Muscle of back (tissue), 11 donors: ENCODE results near the gene CLDN4. TPM values are rescaled to one million over a fixed set of nuclear protein-coding genes. Genes with fewer than 3 reads are reported as not detected.

Experiments
- DNase-seq, 3 donors: peaks; one replicate each; pipeline versions ENCODE4 v3.0.0 to v3.0.0-alpha.2; 2013
- polyA plus RNA-seq, 10 donors: library from polyadenylated mRNA; unstranded; fragments of 120-200 nt; gene quantifications; one replicate each; pipeline ENCODE4 v1.2.1, GENCODE V29; 2013; ENCODE audit not compliant: insufficient read length in 10 of 10

The CLDN4 gene
- polyA plus RNA-seq, 10 donors: 0.22 to 7.9 (median 0.54) TPM

DNA sequence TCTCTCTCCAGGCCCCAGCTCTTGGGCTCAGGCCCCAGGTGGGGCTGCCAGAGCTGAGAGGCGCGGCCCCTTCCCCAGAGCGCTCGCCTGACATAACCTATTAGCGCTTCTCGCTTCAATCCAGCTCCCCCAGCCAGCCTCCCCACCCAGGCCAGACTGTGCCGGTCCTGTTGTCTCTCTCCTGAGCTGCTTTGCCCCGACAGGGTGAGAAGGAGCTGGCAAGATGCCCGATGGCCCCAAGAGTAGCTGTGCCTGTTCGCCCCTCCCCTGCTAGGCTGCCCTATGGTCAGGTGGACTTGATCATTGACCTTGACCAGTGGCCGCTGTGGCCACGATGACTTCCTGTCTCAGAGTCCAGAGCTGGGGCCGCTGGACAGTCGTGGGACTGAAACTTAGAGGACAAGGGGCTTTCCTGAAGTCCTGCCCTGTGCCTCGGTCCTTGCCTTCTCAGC, 39.3 kb downstream of the CLDN4 start:
- peak in 1 of 3 donors; percentile 55 for DNase-seq

DNA sequence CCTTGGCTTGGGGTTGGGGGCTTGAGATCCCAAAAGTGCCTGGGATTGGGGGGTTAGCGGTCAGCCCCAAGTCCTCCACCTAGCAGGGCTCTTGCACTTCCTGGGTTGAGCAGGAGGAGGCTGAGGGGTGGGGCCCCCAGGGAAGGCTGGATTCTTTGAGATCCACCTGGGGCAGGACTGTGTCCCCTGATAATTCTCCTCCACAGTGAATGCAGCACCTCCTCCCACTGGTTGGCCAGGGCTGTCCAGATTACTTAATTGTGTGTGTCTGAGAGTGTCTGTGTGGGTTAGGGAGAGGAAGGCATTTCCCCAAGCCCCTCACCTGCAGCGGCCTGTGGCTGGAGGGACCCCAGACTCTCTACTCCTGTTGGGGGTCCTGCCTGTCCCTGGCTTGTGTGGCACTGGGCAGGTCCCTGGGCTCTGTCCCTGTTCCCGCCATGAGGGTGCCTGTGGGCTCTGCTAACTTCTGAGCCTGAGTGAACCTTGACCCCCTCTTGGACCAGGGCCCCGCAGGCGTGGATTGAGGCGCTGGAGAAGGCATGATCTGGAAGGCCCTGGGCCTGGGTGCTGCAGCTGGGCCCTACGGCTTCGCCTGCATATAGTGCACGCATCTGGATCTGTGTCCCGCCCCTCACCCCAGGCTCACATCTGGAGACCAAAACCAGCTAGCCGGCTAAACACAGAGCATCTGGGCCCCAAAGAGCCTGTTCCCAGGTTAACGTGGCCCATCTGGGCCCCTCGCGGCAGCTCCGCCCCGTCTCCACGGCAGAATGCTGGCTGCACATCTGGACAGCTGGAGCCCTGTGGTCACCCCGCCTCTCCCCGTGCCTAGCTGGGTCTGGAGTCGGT, 40.6 kb downstream of the CLDN4 start:
- DNase-seq: peak in 1 of 3 donors; percentile 87

DNA sequence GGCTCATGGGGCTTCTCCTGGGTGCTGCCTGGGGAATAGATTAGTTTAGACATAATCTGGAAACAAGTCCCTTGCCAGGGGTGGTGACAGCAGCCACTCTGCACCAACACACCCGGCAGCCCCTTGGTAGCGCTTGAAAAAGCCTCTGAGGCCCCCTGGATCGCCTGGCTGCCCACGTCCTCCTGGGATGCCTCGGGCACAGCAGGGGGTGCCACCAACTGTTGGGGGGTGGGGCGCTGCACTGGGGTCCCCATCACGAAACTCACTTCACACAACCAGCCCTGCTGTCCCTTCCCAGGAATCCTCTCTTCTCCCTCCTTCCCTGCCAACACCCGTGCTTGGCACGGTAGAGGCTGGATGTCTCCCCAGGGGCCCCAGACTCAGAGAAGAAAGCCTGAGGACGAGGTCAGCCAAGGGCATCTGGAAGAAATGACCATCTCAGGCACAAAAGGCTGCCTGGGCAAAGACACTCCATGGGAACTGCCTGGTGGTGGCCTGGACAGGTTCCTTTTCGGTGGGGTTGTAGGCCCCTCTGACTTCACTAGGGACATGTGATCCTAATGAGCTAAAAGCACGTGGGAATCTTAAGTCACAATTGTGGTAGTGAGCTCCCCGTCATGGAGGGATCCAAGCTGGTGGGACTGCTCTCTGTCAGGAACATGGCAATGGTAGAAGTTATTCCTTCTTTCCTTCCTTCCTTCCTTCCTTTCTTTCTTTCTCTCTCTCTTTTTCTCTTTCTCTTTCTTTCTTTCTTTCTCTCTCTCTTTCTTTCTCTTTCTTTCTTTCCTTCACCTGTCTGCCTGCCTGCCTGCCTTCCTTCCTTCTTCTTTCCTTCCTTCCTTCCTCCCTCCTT, 41.5 kb downstream of the CLDN4 start:
- no peak for DNase-seq

DNA sequence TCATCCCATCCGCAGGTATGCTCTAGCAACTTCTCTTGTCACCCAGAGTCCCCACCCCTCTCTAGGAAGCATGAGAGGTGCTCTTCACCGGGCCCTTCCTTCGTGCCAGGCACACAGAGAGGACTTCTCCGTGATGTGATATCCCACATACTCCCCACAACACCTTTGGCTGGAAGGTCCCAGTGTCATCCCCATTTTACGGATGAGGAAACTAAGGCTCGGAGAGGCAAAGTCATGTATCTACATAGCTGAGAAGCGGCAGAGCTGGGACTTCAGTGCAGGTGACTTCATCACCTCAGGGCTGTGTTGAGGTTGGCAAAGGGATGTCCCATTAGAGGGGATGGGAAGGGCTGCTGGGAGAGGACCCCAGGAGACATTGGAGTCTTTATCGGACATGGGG, 45.6 kb downstream of the CLDN4 start:
- no peak for DNase-seq

DNA sequence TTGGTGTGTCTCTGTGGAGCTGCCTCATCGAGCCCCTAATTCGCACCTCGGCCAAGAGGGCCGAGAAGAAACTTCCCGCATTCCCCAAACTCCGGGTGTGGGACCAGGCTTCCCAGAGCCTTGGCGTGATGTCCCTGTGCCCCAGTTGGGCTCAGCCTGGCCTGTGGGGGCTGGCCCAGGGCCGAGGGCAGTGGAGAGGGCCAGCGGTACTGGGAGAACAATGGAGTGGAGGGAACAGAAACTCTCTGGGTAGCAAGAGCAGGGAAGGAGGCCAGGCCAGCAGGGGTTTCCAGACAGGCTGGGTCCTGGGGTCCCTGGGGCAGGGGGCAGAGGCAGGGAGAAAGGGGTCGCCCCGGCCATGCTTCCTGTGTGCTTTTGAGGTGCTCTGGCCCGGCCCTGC, 46.2 kb downstream of the CLDN4 start:
- DNase-seq: no peak

DNA sequence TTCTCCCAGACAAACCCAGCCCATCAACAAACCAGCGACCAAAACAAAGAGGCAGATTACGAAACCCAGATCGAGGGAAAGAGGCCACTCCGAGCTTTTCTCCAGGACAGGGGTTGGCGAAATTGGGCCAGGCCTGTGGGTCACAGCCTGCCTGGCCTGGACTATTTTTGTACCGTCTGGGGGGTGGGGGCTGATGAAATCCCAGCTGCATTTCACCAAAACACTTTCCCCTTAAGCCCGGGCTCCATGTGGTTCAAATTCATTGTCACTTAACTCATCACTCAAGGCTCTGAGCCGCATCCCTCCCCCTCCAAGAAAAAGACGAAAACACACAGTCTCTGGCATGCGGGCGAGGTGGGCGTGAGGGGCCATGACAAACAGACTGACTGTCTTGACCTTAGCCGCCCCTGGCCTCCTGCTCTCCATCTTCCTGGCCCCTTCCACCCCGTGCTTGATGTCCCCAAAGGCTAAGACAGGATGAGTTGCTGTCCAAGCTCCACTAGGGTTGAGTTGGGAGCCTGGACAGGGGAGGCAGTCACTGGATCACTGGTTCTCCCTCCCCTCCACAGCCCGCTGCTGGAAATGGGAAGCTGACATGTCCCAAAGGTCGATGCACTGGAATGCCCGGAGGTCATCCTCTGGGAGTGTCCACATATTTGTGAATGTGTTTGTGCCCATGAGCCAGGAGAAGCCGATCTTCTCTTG, 49.3 kb downstream of the CLDN4 start:
- no peak for DNase-seq

DNA sequence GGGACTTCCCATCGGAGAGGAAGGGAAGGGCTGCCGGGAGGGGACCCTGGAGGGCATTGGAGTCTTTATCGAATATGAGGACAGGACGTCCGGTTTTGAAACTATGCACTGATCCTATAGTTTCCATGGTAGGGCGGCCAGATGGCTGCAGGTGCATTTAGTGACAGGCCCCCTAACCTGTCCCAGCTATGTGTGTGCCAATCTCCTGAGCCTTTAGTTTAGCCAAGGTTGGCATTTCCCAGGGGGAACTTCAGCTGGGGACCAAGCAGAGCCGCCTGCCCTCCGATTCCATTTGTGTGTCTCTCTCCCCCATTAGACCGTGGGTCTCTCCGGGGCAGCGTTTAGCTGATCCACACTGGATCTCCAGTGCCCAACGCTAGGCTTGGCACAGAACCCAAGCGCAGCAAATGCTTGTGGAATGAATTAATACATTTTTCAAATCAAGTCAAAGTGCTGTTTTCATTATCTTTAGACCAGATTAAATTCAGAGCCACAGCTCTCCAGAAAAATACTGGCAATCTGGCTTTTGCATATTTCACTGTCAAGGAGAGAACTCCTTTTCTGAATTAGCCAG, 50.0 kb downstream of the CLDN4 start:
- no peak for DNase-seq

DNA sequence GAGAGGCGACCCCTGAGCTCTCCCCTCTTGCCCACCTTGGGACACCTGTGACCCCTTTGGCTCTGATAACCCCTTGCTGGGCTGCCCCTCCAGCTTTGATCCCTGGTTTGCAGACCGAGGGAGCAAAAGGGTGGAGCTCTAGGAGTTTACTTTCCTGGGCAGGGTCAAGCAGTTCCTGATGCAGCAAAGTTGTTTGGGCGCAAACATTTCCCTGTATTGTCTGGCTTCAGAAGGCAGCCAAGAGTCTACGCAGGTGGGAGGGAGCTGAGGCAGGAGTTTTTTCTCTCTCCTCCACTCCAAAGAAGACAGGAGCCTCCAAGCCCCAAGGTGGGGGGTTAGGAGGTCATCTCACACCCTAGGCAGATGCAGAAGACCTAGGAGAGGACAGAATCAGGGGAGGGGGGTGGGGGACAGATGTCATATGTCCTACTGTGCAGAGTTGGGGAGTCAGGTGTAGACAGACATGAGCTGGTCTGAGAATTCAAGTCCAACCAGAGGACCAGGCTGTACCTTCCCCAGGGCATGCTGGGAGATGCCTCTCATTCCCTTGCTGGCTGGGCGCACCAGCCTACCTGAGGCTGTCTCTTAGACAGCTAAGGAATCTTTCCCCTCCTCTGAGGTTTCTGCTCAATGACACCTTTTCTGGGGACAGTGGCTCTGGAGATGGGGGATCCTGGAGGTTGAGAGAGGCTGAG, 50.7 kb downstream of the CLDN4 start:
- DNase-seq: no peak

DNA sequence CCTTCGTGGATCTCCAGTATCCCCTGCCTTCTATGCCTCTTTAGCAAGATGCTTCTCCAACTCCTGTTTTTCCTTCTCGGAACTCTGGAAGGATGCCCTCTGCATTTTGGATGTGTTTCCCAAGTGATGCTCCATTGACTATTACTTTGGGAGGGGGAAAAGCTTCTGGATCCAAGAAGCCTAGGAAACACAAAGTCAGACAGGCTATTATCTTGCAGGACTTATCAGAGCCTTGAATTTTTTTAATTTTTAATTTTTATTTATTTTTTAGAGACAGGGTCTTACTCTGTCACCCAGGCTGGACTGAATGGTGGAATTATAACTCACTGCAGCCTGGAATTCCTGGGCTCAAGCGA, 51.2 kb downstream of the CLDN4 start:
- no peak for DNase-seq

Other genes with a start within 250 kb of the CLDN4 start
- gene MLXIPL, start 206.5 kb upstream of the CLDN4 start, polyA plus RNA-seq: 1 to 10 TPM in 2 of 10 donors, under 1 TPM in 7, not detected in 1; 0.13 to 1.3 (median 0.22) TPM
- gene VPS37D, start 163.2 kb upstream of the CLDN4 start, polyA plus RNA-seq: 1 to 10 TPM; 1.9 to 4.4 (median 2.6) TPM
- 1 to 10 TPM; 5.6 to 7.4 (median 6.6) TPM for gene DNAJC30, start 147.5 kb upstream of the CLDN4 start, polyA plus RNA-seq
- gene BUD23, start 147.4 kb upstream of the CLDN4 start, polyA plus RNA-seq: 10 to 100 TPM; 65.5 to 73.3 (median 69.5) TPM
- gene STX1A, start 111.3 kb upstream of the CLDN4 start, polyA plus RNA-seq: 10 to 100 TPM in 5 of 10 donors, 1 to 10 TPM in 5; 6.2 to 12.2 (median 9.9) TPM
- gene ABHD11, start 92.2 kb upstream of the CLDN4 start, polyA plus RNA-seq: 10 to 100 TPM in 8 of 10 donors, 1 to 10 TPM in 2; 8.6 to 14.4 (median 10.9) TPM
- under 1 TPM in 6 of 10 donors, not detected in 4; 0.16 to 0.29 (median 0.24) TPM for gene CLDN3, start 60.7 kb upstream of the CLDN4 start, polyA plus RNA-seq
- 1 to 10 TPM in 6 of 10 donors, under 1 TPM in 4; 0.45 to 1.8 (median 1.2) TPM for gene METTL27, start 11.5 kb downstream of the CLDN4 start, polyA plus RNA-seq
- gene TMEM270, start 30.2 kb downstream of the CLDN4 start, polyA plus RNA-seq: not detected
- gene ELN, start 197.2 kb downstream of the CLDN4 start, polyA plus RNA-seq: 100 to 1,000 TPM in 6 of 10 donors, 10 to 100 TPM in 4; 91.5 to 239 (median 133) TPM